Thoracic aorta (tissue), 2 donors: Measurements from ENCODE around the gene NRARP. TPM values are rescaled to one million over a fixed set of nuclear protein-coding genes. Genes with fewer than 3 reads are reported as not detected.

Experiments used
- ATAC-seq: fragments of 150-250 bp; one replicate; pipeline ENCODE4 v1.8.0; 2017; ENCODE audit warnings: low read depth; ENCODE audit not compliant: insufficient number of reproducible peaks, low FRiP score
- DNase-seq: peaks from one replicate; pipeline ENCODE4 v3.0.0-alpha.2; 2020; ENCODE audit warnings: low spot score
- H3K27ac ChIP-seq, 2 donors: fragments of 200-600 bp; sonication (generic); 1 replicate in 1 of 2; 2 replicates in 1 of 2; pipeline ENCODE4 v1.5.1; 2016; ENCODE audit warnings: mild to moderate bottlenecking in 2 of 2, moderate library complexity in 2 of 2
- H3K27me3 ChIP-seq: fragments of 200-600 bp; sonication (generic); replicated peaks from 2 replicates; pipeline ENCODE4 v1.6.0; 2016; ENCODE audit warnings: mild to moderate bottlenecking; ENCODE audit not compliant: insufficient read depth
- H3K36me3 ChIP-seq: fragments of 200-600 bp; sonication (generic); one replicate; pipeline ENCODE4 v1.5.1; 2016
- H3K4me1 ChIP-seq, 2 donors: fragments of 200-600 bp; sonication (generic); 1 replicate in 1 of 2; 2 replicates in 1 of 2; pipeline versions ENCODE4 v1.5.1 to v1.6.0; 2016; ENCODE audit warnings: low read depth in 2 of 2, mild to moderate bottlenecking in 1 of 2; ENCODE audit not compliant: control insufficient read depth in 1 of 2
- H3K4me3 ChIP-seq: fragments of 200-600 bp; sonication (generic); 2 replicates; pipeline ENCODE4 v1.5.1; 2016; ENCODE audit warnings: mild to moderate bottlenecking
- H3K9me3 ChIP-seq: fragments of 200-600 bp; sonication (generic); 2 replicates; pipeline ENCODE4 v1.5.1; 2016
- total RNA-seq, 2 donors: library from RNA; depleted of rRNA; stranded (reverse); fragments of >200 nt; gene quantifications; one replicate each; pipeline versions ENCODE4 v1.1.0 to v1.2.3, GENCODE V29; 2016
- TF ChIP-seq, protein P1 (sequence below): fragments of 200-600 bp; sonication (generic); IDR thresholded peaks from one replicate; pipeline ENCODE4 v1.5.1; 2019; ENCODE audit warnings: antibody characterized with exemption

NRARP gene, protein sequence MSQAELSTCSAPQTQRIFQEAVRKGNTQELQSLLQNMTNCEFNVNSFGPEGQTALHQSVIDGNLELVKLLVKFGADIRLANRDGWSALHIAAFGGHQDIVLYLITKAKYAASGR
- 10 to 100 TPM in 1 of 2 donors, 1 to 10 TPM in 1; 8.5 to 16.9 TPM for total RNA-seq

DNA sequence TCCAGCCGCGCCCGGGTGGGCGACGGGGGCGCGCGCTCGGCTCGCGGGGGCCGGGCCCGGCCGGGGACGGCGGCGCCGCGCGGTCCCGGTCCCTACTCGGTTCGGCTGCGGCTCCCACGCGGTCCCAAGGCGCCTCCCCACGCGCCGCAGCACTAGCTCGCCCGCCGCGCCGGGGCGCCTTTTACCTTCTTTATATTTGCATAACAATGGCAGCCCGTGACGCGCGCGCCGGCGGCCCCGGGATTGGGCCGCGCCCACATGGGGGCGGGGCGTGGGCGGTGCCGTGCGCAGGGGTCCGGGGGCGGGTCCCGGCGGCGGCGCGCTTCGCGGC lies at the start of gene NRARP:
NRARP (minus strand) TSS at position 154 of the 331 bp plus-strand sequence. CDS start 343 bp downstream, outside the sequence.
- peaks cover 30 to 40% of the 10 kb centered on the region in 2 donors for H3K4me1 ChIP-seq

DNA sequence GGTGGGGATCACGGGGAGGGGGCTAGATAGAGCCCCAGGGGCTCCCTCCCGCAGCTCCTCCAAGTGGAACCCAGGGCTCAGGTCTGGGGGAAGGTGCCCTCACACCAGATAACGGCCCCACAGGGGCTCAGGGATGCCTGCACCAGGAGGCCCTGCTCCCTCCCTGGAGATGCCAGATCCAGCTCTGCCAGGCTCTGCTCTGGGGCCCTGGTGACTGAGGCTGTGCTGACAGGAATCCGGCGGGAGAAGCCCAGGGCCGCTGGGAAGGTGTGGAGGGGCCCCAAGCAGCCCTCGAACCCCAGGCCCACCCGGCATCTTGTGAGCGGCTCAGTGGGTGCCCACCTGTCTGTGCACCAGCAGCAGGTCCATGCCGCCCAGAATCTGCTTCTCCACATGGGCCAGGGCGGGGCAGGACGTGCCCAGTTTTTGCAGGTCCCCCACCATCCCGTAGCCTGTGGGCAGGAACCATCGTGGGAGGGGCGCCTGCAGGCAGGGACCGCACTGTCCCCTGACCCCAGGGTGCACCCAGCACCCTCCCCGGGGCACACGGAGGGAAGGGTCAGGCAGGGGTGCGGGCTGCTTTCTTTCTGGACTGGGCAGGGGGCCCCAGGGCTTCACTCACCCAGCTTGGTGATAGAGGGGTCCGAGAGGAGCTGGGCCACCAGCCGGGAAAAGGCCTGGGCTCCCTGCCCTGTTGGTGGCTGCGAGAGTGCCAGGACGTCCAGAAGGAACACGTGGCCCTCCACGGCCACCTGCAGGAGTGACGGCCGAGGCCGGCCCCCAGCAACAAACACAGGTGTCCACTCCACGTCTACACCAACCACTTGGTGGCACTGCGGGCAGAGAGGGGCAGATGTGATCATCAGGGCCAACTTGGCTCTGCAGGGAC lies 48.9 kb upstream of the NRARP start:
- H3K4me1 ChIP-seq: no peaks in the 10 kb centered on the region
- H3K27ac ChIP-seq: no peak overlapping the region
- ATAC-seq (no peak), DNase-seq (no peak)
- H3K4me3 ChIP-seq: no peak overlapping the region
- no peaks in the 10 kb centered on the region for H3K27me3 ChIP-seq
- H3K36me3 ChIP-seq: peaks cover 16% of the 10 kb centered on the region
- TF ChIP-seq, protein P1, sequence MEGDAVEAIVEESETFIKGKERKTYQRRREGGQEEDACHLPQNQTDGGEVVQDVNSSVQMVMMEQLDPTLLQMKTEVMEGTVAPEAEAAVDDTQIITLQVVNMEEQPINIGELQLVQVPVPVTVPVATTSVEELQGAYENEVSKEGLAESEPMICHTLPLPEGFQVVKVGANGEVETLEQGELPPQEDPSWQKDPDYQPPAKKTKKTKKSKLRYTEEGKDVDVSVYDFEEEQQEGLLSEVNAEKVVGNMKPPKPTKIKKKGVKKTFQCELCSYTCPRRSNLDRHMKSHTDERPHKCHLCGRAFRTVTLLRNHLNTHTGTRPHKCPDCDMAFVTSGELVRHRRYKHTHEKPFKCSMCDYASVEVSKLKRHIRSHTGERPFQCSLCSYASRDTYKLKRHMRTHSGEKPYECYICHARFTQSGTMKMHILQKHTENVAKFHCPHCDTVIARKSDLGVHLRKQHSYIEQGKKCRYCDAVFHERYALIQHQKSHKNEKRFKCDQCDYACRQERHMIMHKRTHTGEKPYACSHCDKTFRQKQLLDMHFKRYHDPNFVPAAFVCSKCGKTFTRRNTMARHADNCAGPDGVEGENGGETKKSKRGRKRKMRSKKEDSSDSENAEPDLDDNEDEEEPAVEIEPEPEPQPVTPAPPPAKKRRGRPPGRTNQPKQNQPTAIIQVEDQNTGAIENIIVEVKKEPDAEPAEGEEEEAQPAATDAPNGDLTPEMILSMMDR: no peak
- H3K9me3 ChIP-seq: peaks cover 6% of the 10 kb centered on the region

More for the DNA sequence above, at the start of gene NRARP:
- Histone ChIP-seq H3K27ac (no peak within 1 kb of the TSS), H3K9me3 (no peaks in the 10 kb centered on the region), H3K27me3 (peaks cover 12% of the 10 kb centered on the region), H3K4me3 (peak within 1 kb of the TSS; percentile 73), H3K36me3 (no peaks in the 10 kb centered on the region)
- DNase-seq (peak; percentile 38), ATAC-seq (peak; percentile 54)
- TF ChIP-seq, protein P1: no peak

GRCh38 chr9:137349471-137350033 lies 47.5 kb upstream of the NRARP start:
- TF ChIP-seq, protein P1: no peak
- no peaks in the 10 kb centered on the region for H3K27me3 ChIP-seq
- no peak for ATAC-seq
- H3K36me3 ChIP-seq: peaks cover 16% of the 10 kb centered on the region
- no peak for DNase-seq
- H3K27ac ChIP-seq: no peak overlapping the region
- H3K4me1 ChIP-seq: no peaks in the 10 kb centered on the region
- H3K4me3 ChIP-seq: no peak overlapping the region
- H3K9me3 ChIP-seq: peaks cover 6% of the 10 kb centered on the region

GRCh38 chr9:137348769-137349470 lies 46.8 kb upstream of the NRARP start:
- no peak for ATAC-seq
- H3K4me3 ChIP-seq: no peak overlapping the region
- H3K27me3 ChIP-seq: no peaks in the 10 kb centered on the region
- peaks cover 6% of the 10 kb centered on the region for H3K9me3 ChIP-seq
- peaks cover 16% of the 10 kb centered on the region for H3K36me3 ChIP-seq
- TF ChIP-seq, protein P1: no peak
- H3K4me1 ChIP-seq: no peaks in the 10 kb centered on the region
- DNase-seq: no peak
- no peak overlapping the region for H3K27ac ChIP-seq

GRCh38 chr9:137347928-137348327 lies 45.9 kb upstream of the NRARP start:
- TF ChIP-seq, protein P1: no peak
- peaks cover 16% of the 10 kb centered on the region for H3K36me3 ChIP-seq
- peaks cover 6% of the 10 kb centered on the region for H3K9me3 ChIP-seq
- no peak overlapping the region for H3K27ac ChIP-seq
- H3K4me1 ChIP-seq: no peaks in the 10 kb centered on the region
- no peak for ATAC-seq
- H3K27me3 ChIP-seq: no peaks in the 10 kb centered on the region
- no peak for DNase-seq
- H3K4me3 ChIP-seq: no peak overlapping the region
